Astrocyte (in vitro differentiated cells and primary cell): Measurements from ENCODE around the gene TNFSF13.

Experiments
- EZH2 ChIP-seq: IDR thresholded peaks from 2 replicates; pipeline ENCODE4 v1.6.1; 2012; ENCODE audit warnings: mild to moderate bottlenecking, low read length, inconsistent platforms; ENCODE audit not compliant: insufficient read depth
- TF ChIP-seq, protein P1 (sequence below): IDR thresholded peaks from 2 replicates; pipeline ENCODE4 v1.5.1; 2011; ENCODE audit warnings: low read depth, mild to moderate bottlenecking, inconsistent platforms, low read length, moderate library complexity; ENCODE audit not compliant: insufficient read depth

DNA sequence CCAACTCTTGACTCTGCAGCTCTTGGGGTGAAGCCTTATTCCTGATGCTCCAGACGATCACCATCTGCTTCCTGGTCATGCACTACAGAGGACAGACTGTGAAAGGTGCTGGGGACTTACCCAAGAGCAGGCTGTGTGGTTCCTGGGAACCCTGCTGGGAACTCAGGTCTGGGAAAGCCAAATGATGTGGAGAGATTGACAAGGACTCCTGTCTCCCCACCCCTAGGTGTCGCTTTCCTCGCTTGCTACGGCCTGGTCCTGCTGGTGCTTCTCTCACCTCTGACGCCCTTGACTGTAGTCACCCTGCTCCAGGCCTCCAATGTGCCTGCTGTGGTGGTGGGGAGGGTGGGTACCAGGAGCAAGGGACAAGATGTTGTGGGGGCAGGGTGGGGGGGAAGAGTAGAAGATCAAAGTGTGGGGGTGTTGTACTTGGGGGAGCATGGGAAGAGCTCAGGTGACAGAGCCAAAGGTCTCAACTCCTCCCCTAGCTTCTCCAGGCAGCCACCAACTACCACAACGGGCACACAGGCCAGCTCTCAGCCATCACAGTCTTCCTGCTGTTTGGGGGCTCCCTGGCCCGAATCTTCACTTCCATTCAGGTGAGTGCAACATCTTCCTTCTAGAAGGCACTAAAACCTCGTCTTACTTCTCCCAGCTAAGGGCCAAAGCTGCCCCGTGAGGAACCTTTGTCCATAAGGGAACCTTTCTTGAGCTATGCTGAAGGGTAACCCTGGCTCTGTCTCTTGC is 28.3 kb downstream of the TNFSF13 start:
- TF ChIP-seq, protein P1, sequence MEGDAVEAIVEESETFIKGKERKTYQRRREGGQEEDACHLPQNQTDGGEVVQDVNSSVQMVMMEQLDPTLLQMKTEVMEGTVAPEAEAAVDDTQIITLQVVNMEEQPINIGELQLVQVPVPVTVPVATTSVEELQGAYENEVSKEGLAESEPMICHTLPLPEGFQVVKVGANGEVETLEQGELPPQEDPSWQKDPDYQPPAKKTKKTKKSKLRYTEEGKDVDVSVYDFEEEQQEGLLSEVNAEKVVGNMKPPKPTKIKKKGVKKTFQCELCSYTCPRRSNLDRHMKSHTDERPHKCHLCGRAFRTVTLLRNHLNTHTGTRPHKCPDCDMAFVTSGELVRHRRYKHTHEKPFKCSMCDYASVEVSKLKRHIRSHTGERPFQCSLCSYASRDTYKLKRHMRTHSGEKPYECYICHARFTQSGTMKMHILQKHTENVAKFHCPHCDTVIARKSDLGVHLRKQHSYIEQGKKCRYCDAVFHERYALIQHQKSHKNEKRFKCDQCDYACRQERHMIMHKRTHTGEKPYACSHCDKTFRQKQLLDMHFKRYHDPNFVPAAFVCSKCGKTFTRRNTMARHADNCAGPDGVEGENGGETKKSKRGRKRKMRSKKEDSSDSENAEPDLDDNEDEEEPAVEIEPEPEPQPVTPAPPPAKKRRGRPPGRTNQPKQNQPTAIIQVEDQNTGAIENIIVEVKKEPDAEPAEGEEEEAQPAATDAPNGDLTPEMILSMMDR: no peak
- TF ChIP-seq EZH2: no peak
